SK-N-SH treated with all-trans-retinoic acid at 6 μM for 48 hours (cell line): ENCODE measurements around the gene SLC8A2.

Source experiments
- ATAC-seq: fragments of 200-7000 bp; cut with Tn5 transposase; 3 replicates; pipeline ENCODE4 v1.9.1; 2020; ENCODE audit warnings: mild to moderate bottlenecking, moderate library complexity
- ARNTL ChIP-seq: fragments of 450-650 bp; formaldehyde crosslinking; IDR thresholded peaks from 2 replicates; pipeline ENCODE4 v1.5.0; 2020; ENCODE audit warnings: low read depth, mild to moderate bottlenecking, moderate library complexity, borderline replicate concordance
- BACH2 ChIP-seq: fragments of 250-450 bp; sonication (Bioruptor Pico); IDR thresholded peaks from 2 replicates; pipeline ENCODE4 v1.9.0; 2021; ENCODE audit warnings: mild to moderate bottlenecking, borderline replicate concordance
- CSDC2 ChIP-seq: fragments of 250-450 bp; sonication (Bioruptor Pico); IDR thresholded peaks from 2 replicates; pipeline ENCODE4 v1.5.0; 2020; ENCODE audit warnings: mild to moderate bottlenecking, moderate library complexity
- CSRNP3 ChIP-seq: fragments of 250-450 bp; sonication (Bioruptor Pico); IDR thresholded peaks from 2 replicates; pipeline ENCODE4 v1.5.1; 2021; ENCODE audit warnings: mild to moderate bottlenecking, moderate library complexity
- ESRRG ChIP-seq: fragments of 250-450 bp; sonication (Bioruptor Pico); IDR thresholded peaks from 2 replicates; pipeline ENCODE4 v1.6.1; 2021; ENCODE audit warnings: mild to moderate bottlenecking
- GLIS3 ChIP-seq: fragments of 250-450 bp; sonication (Bioruptor Pico); IDR thresholded peaks from 2 replicates; pipeline ENCODE4 v1.5.0; 2020; ENCODE audit warnings: mild to moderate bottlenecking, moderate library complexity
- OSR1 ChIP-seq: fragments of 250-450 bp; sonication (Bioruptor Pico); IDR thresholded peaks from 2 replicates; pipeline ENCODE4 v1.8.0; 2022; ENCODE audit warnings: moderate library complexity, mild to moderate bottlenecking, inconsistent platforms
- POU6F1 ChIP-seq: fragments of 250-450 bp; sonication (Bioruptor Pico); IDR thresholded peaks from 2 replicates; pipeline ENCODE4 v1.8.0; 2021; ENCODE audit warnings: low read depth, mild to moderate bottlenecking, moderate library complexity, borderline replicate concordance
- PPARA ChIP-seq: fragments of 250-450 bp; sonication (Bioruptor Pico); IDR thresholded peaks from 2 replicates; pipeline ENCODE4 v1.5.0; 2020; ENCODE audit warnings: mild to moderate bottlenecking, borderline replicate concordance
- SNAI2 ChIP-seq: fragments of 250-450 bp; sonication (Bioruptor Pico); IDR thresholded peaks from 2 replicates; pipeline ENCODE4 v1.5.0; 2020; ENCODE audit warnings: mild to moderate bottlenecking, moderate library complexity
- TCF4 ChIP-seq: fragments of 250-450 bp; sonication (Bioruptor Pico); IDR thresholded peaks from 2 replicates; pipeline ENCODE4 v1.8.0; 2021; ENCODE audit warnings: mild to moderate bottlenecking, moderate library complexity, borderline replicate concordance
- TOX ChIP-seq: fragments of 250-450 bp; sonication (Bioruptor Pico); IDR thresholded peaks from 2 replicates; pipeline ENCODE4 v1.8.0; 2021; ENCODE audit warnings: mild to moderate bottlenecking, moderate library complexity, borderline replicate concordance
- ZC3H10 ChIP-seq: fragments of 250-450 bp; sonication (Bioruptor Pico); IDR thresholded peaks from 2 replicates; pipeline ENCODE4 v1.5.1; 2021; ENCODE audit warnings: mild to moderate bottlenecking, moderate library complexity
- ZFP3 ChIP-seq: fragments of 250-450 bp; sonication (Bioruptor Pico); IDR thresholded peaks from 2 replicates; pipeline ENCODE4 v1.5.0; 2020; ENCODE audit warnings: mild to moderate bottlenecking, moderate library complexity
- ZFP30 ChIP-seq: fragments of 450-650 bp; formaldehyde crosslinking; IDR thresholded peaks from 2 replicates; pipeline ENCODE4 v1.5.0; 2022; ENCODE audit warnings: mild to moderate bottlenecking, moderate library complexity
- ZNF565 ChIP-seq: fragments of 450-650 bp; formaldehyde crosslinking; conservative IDR thresholded peaks from 2 replicates; pipeline ENCODE4 v1.5.0; 2020; ENCODE audit warnings: low read depth, mild to moderate bottlenecking, moderate library complexity
- ZNF70 ChIP-seq: fragments of 450-650 bp; formaldehyde crosslinking; IDR thresholded peaks from 2 replicates; pipeline ENCODE4 v1.5.0; 2020; ENCODE audit warnings: mild to moderate bottlenecking, moderate library complexity
- ZNF8 ChIP-seq: fragments of 450-650 bp; formaldehyde crosslinking; IDR thresholded peaks from 2 replicates; pipeline ENCODE4 v1.5.0; 2020; ENCODE audit warnings: mild to moderate bottlenecking, moderate library complexity
- TF ChIP-seq, protein P1 (sequence below): fragments of 250-450 bp; sonication (Bioruptor Pico); IDR thresholded peaks from 2 replicates; pipeline ENCODE4 v1.5.1; 2020; ENCODE audit warnings: low read depth, mild to moderate bottlenecking, moderate library complexity
- TF ChIP-seq, protein P2 (sequence below): fragments of 250-450 bp; sonication (Bioruptor Pico); IDR thresholded peaks from 2 replicates; pipeline ENCODE4 v1.8.0; 2020; ENCODE audit warnings: mild to moderate bottlenecking, moderate library complexity, borderline replicate concordance
- TF ChIP-seq, protein P3 (sequence below): fragments of 250-450 bp; sonication (Bioruptor Pico); IDR thresholded peaks from 2 replicates; pipeline ENCODE4 v1.5.0; 2020; ENCODE audit warnings: mild to moderate bottlenecking, moderate library complexity

Gene SLC8A2

DNA sequence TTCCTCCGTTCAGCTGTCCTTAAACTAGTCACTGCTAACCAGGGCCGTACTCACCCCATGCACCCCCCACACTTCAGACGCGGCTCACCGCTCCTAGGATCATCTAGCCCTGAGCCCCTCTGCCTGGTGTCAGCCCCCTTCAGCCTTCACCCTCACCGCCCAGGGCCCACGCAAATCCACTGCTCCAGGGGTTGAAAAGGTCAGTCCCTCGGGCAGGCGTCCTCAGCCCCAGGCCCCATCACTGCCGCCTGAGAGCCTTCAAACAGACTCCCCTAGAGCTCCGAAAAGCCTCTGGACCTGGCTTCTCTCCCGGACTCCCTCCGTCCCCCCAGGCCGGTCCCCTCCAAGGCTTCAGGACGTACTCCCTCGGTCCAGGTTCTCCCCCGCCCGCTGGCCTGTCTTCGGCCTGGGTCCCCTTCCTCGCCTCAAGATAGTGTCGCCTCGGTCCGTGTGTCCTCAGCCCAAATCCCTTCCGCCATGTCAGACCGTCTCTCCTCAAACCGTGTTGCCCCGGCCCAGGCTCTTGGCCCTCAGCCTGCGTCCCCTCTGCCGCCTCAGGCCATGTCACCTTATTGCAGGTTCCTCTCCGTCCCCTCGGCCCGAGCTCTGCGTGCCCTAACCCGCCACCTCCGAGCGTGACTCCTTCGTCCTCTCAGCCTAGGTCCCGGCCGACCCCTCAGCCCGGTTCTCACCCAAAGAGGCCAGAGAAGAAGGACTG, 42.6 kb upstream of the SLC8A2 start:
- peak; percentile 13; the same call in 2 of the 3 replicates for ATAC-seq
- TF ChIP-seq ZNF8 (no peak), ZFP30 (CRISPR knock-in tag) (no peak)

- ATAC-seq, result no peak
- TF ChIP-seq, protein P1, sequence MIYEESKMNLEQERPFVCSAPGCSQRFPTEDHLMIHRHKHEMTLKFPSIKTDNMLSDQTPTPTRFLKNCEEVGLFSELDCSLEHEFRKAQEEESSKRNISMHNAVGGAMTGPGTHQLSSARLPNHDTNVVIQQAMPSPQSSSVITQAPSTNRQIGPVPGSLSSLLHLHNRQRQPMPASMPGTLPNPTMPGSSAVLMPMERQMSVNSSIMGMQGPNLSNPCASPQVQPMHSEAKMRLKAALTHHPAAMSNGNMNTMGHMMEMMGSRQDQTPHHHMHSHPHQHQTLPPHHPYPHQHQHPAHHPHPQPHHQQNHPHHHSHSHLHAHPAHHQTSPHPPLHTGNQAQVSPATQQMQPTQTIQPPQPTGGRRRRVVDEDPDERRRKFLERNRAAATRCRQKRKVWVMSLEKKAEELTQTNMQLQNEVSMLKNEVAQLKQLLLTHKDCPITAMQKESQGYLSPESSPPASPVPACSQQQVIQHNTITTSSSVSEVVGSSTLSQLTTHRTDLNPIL (CRISPR knock-in tag), result no peak
- TF ChIP-seq, protein P2, sequence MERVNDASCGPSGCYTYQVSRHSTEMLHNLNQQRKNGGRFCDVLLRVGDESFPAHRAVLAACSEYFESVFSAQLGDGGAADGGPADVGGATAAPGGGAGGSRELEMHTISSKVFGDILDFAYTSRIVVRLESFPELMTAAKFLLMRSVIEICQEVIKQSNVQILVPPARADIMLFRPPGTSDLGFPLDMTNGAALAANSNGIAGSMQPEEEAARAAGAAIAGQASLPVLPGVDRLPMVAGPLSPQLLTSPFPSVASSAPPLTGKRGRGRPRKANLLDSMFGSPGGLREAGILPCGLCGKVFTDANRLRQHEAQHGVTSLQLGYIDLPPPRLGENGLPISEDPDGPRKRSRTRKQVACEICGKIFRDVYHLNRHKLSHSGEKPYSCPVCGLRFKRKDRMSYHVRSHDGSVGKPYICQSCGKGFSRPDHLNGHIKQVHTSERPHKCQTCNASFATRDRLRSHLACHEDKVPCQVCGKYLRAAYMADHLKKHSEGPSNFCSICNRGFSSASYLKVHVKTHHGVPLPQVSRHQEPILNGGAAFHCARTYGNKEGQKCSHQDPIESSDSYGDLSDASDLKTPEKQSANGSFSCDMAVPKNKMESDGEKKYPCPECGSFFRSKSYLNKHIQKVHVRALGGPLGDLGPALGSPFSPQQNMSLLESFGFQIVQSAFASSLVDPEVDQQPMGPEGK, result no peak
- no peak for TF ChIP-seq POU6F1
- no peak for TF ChIP-seq TOX (CRISPR knock-in tag)
- TF ChIP-seq ZNF70, result no peak
- TF ChIP-seq SNAI2 (CRISPR knock-in tag), result no peak
- no peak for TF ChIP-seq ZNF8
- TF ChIP-seq OSR1 (CRISPR knock-in tag), result no peak
- no peak for TF ChIP-seq TCF4
- TF ChIP-seq ZNF565 (CRISPR knock-in tag), result no peak
- no peak for TF ChIP-seq CSDC2
- no peak for TF ChIP-seq ZC3H10 (CRISPR knock-in tag)
- no peak for TF ChIP-seq ESRRG
- no peak for TF ChIP-seq ZFP3 (CRISPR knock-in tag)
- no peak for TF ChIP-seq GLIS3
- no peak for TF ChIP-seq ARNTL (CRISPR knock-in tag)
- TF ChIP-seq, protein P3, sequence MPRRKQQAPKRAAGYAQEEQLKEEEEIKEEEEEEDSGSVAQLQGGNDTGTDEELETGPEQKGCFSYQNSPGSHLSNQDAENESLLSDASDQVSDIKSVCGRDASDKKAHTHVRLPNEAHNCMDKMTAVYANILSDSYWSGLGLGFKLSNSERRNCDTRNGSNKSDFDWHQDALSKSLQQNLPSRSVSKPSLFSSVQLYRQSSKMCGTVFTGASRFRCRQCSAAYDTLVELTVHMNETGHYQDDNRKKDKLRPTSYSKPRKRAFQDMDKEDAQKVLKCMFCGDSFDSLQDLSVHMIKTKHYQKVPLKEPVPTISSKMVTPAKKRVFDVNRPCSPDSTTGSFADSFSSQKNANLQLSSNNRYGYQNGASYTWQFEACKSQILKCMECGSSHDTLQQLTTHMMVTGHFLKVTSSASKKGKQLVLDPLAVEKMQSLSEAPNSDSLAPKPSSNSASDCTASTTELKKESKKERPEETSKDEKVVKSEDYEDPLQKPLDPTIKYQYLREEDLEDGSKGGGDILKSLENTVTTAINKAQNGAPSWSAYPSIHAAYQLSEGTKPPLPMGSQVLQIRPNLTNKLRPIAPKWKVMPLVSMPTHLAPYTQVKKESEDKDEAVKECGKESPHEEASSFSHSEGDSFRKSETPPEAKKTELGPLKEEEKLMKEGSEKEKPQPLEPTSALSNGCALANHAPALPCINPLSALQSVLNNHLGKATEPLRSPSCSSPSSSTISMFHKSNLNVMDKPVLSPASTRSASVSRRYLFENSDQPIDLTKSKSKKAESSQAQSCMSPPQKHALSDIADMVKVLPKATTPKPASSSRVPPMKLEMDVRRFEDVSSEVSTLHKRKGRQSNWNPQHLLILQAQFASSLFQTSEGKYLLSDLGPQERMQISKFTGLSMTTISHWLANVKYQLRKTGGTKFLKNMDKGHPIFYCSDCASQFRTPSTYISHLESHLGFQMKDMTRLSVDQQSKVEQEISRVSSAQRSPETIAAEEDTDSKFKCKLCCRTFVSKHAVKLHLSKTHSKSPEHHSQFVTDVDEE, result no peak
- TF ChIP-seq PPARA (CRISPR knock-in tag), result no peak
- TF ChIP-seq ZFP30 (CRISPR knock-in tag), result no peak
These were observed 41.2 kb upstream of the SLC8A2 start for GRCh38 chr19:47512948-47513319.

- ATAC-seq, result no peak
- TF ChIP-seq, protein P1 (CRISPR knock-in tag), result no peak
- no peak for TF ChIP-seq ZNF565 (CRISPR knock-in tag)
- no peak for TF ChIP-seq CSRNP3 (CRISPR knock-in tag)
- TF ChIP-seq PPARA (CRISPR knock-in tag), result no peak
- TF ChIP-seq SNAI2 (CRISPR knock-in tag), result no peak
- no peak for TF ChIP-seq CSDC2
- no peak for TF ChIP-seq BACH2
- TF ChIP-seq ZFP30 (CRISPR knock-in tag), result no peak
- TF ChIP-seq ZC3H10 (CRISPR knock-in tag), result no peak
- TF ChIP-seq TCF4, result no peak
- TF ChIP-seq ZFP3 (CRISPR knock-in tag), result no peak
- TF ChIP-seq, all 23 proteins: peak for 0
These were observed 40.7 kb upstream of the SLC8A2 start for GRCh38 chr19:47512183-47512947.
